HCT116 (cell line): ENCODE measurements around the gene MOCS1. TPM values are rescaled to one million over a fixed set of nuclear protein-coding genes. Genes with fewer than 3 reads are reported as not detected.

ENCODE experiments used
- ATAC-seq: fragments of 200-7000 bp; cut with Tn5 transposase; 2 replicates; pipeline ENCODE4 v1.9.1; 2020; ENCODE audit warnings: mild to moderate bottlenecking, moderate library complexity
- BruUV-seq: library from RNA; stranded (reverse); fragments of 400-500 nt; replicated peaks from 2 replicates; lab custom pipeline; 2021; lab: Mats Ljungman, UMichigan
- CTCF ChIA-PET: fragments of 300-600 bp; sonication (Branson Sonifier 250); formaldehyde crosslinking; loops from one replicate; lab custom pipeline; 2021; ENCODE audit warnings: antibody characterized with exemption; lab: Charles Lee
- POLR2A ChIA-PET: fragments of 300-600, 350-600 bp; sonication (Branson Sonifier 250); formaldehyde crosslinking; loops from one replicate; lab custom pipeline; 2021; ENCODE audit warnings: antibody characterized with exemption; lab: Charles Lee
- RAD21 ChIA-PET, 2 experiments: fragments of 300-600 bp; sonication (Branson Sonifier 250); formaldehyde crosslinking; loops; one replicate each; lab custom pipeline; 2023; ENCODE audit warnings: low total read pairs in 2 of 2; ENCODE audit not compliant: uncharacterized antibody in 2 of 2, unreplicated experiment in 2 of 2, low non-redundant PET in 1 of 2; lab: Charles Lee
- DNase-seq: peaks from one replicate; pipeline ENCODE4 v3.0.0-alpha.2; 2010; ENCODE audit warnings: low read depth, low spot score
- H2AFZ ChIP-seq: fragments of 200-600 bp; shearing (Covaris generic), sonication (generic); 2 replicates; pipeline ENCODE4 v1.6.1; 2017; ENCODE audit warnings: low read depth, mixed run types, mixed read lengths, antibody characterized with exemption, low read length; ENCODE audit not compliant: poor library complexity, severe bottlenecking
- H3K27ac ChIP-seq: 2 replicates; pipeline ENCODE4 v1.5.1; 2012; ENCODE audit warnings: low read depth, low read length
- H3K27me3 ChIP-seq: fragments of 200-600 bp; sonication (generic); 2 replicates; pipeline ENCODE4 v1.6.1; 2016; ENCODE audit warnings: mixed run types, low read length, mixed read lengths; ENCODE audit not compliant: insufficient read depth
- H3K36me3 ChIP-seq, 2 experiments: fragments of 200-500 bp in 1 of 2; fragments of 200-600 bp in 1 of 2; sonication (Bioruptor generic) in 1 of 2; sonication (generic) in 1 of 2; 2 replicates each; pipeline versions ENCODE4 v1.5.1 to v1.6.1; 2014 to 2016; ENCODE audit warnings: low read length in 2 of 2, inconsistent platforms in 1 of 2, mixed read lengths in 1 of 2, mixed run types in 1 of 2; ENCODE audit not compliant: insufficient read depth in 2 of 2, control insufficient read depth in 1 of 2
- H3K4me1 ChIP-seq, 2 experiments: fragments of 200-600 bp in 1 of 2; sonication (generic) in 1 of 2; 2 replicates each; pipeline versions ENCODE4 v1.5.1 to v1.6.1; 2012 to 2017; ENCODE audit warnings: low read length in 2 of 2, inconsistent platforms in 1 of 2, mild to moderate bottlenecking in 1 of 2, mixed read lengths in 1 of 2, mixed run types in 1 of 2, moderate library complexity in 1 of 2; ENCODE audit not compliant: insufficient read depth in 2 of 2, control insufficient read depth in 1 of 2
- H3K4me2 ChIP-seq: fragments of 200-600 bp; sonication (generic); 2 replicates; pipeline ENCODE4 v1.6.1; 2017; ENCODE audit warnings: mixed run types, low read length, mixed read lengths
- H3K4me3 ChIP-seq, 2 experiments: fragments of 200-600 bp in 1 of 2; sonication (generic) in 1 of 2; replicated peaks in 1 of 2; 2 replicates each; pipeline ENCODE4 v1.5.1; 2011 to 2016; ENCODE audit warnings: low read length in 2 of 2, control low read depth in 1 of 2, low read depth in 1 of 2, mild to moderate bottlenecking in 1 of 2, mixed read lengths in 1 of 2, mixed run types in 1 of 2
- H3K79me2 ChIP-seq: fragments of 200-600 bp; sonication (generic); 2 replicates; pipeline ENCODE4 v1.6.1; 2017; ENCODE audit warnings: mild to moderate bottlenecking, mixed run types, low read length, moderate library complexity, mixed read lengths; ENCODE audit not compliant: insufficient read depth
- H3K9ac ChIP-seq: fragments of 200-600 bp; sonication (generic); 2 replicates; pipeline ENCODE4 v1.6.1; 2016; ENCODE audit warnings: low read length, mixed read lengths
- H3K9me2 ChIP-seq: fragments of 200-600 bp; sonication (generic), shearing (Covaris generic); 2 replicates; pipeline ENCODE4 v1.6.1; 2017; ENCODE audit warnings: mixed run types, mild to moderate bottlenecking, moderate library complexity; ENCODE audit not compliant: insufficient read depth
- H3K9me3 ChIP-seq, 2 experiments: fragments of 200-500 bp in 1 of 2; fragments of 200-600 bp in 1 of 2; sonication (Bioruptor generic) in 1 of 2; sonication (generic) in 1 of 2; 2 replicates each; pipeline ENCODE4 v1.6.1; 2014 to 2017; ENCODE audit warnings: low read length in 2 of 2, mixed read lengths in 2 of 2, inconsistent platforms in 1 of 2, low read depth in 1 of 2, mild to moderate bottlenecking in 1 of 2, mixed run types in 1 of 2, moderate library complexity in 1 of 2; ENCODE audit not compliant: control insufficient read depth in 1 of 2, insufficient read depth in 1 of 2
- H4K20me1 ChIP-seq: fragments of 200-600 bp; sonication (generic), shearing (Covaris generic); 2 replicates; pipeline ENCODE4 v1.6.1; 2017; ENCODE audit warnings: mixed run types, mild to moderate bottlenecking, moderate library complexity; ENCODE audit not compliant: insufficient read depth
- CBX3 ChIP-seq: IDR thresholded peaks from 2 replicates; pipeline ENCODE4 v1.6.1; 2012; ENCODE audit warnings: low read depth
- EZH2 ChIP-seq: fragments of 200-600 bp; sonication (generic); IDR thresholded peaks from 2 replicates; pipeline ENCODE4 v1.6.1; 2017; ENCODE audit warnings: antibody characterized with exemption, mixed run types
- EZH2phosphoT487 ChIP-seq: fragments of 200-600 bp; IDR thresholded peaks from 2 replicates; pipeline ENCODE4 v1.6.1; 2018; ENCODE audit warnings: antibody characterized with exemption, borderline replicate concordance
- FOSL1 ChIP-seq: IDR thresholded peaks from 2 replicates; pipeline ENCODE4 v1.6.1; 2012; ENCODE audit warnings: low read depth
- POLR2A ChIP-seq: IDR thresholded peaks from 2 replicates; pipeline ENCODE4 v1.7.0; 2011; ENCODE audit warnings: borderline replicate concordance; ENCODE audit not compliant: insufficient read depth, insufficient read length; ENCODE audit errors: extremely low read depth
- SIN3A ChIP-seq: IDR thresholded peaks from 2 replicates; pipeline ENCODE4 v1.6.1; 2012; ENCODE audit warnings: low read depth
- SP1 ChIP-seq: IDR thresholded peaks from 2 replicates; pipeline ENCODE4 v1.6.1; 2012; ENCODE audit warnings: low read depth
- SRF ChIP-seq: IDR thresholded peaks from 2 replicates; pipeline ENCODE4 v1.6.1; 2012; ENCODE audit warnings: low read depth
- YY1 ChIP-seq: IDR thresholded peaks from 2 replicates; pipeline ENCODE4 v1.6.1; 2011; ENCODE audit warnings: low read length, low read depth, moderate library complexity, mild to moderate bottlenecking; ENCODE audit not compliant: insufficient replicate concordance; ENCODE audit errors: extremely low read depth
- intact Hi-C: fragments of 100-400 bp; cut with micrococcal nuclease; formaldehyde crosslinking; loops from 2 replicates; pipeline ENCODE4 v1.10.0; 2022
- total RNA-seq: library from RNA; stranded (reverse); gene quantifications from one replicate; pipeline ENCODE4 v1.2.1, GENCODE V29; 2021; ENCODE audit not compliant: unreplicated experiment
- TF ChIP-seq, protein P1 (sequence below): IDR thresholded peaks from 2 replicates; pipeline ENCODE4 v1.6.1; 2012
- TF ChIP-seq, protein P2 (sequence below), 3 experiments: fragments of 200-600 bp in 1 of 3; sonication (generic) in 1 of 3; IDR thresholded peaks in 2 of 3; conservative IDR thresholded peaks in 1 of 3; 2 replicates each; pipeline ENCODE4 v1.5.1; 2012 to 2017; ENCODE audit warnings: low read depth in 2 of 3, low read length in 2 of 3, antibody characterized with exemption in 1 of 3, borderline replicate concordance in 1 of 3, control low read depth in 1 of 3, mild to moderate bottlenecking in 1 of 3, mixed read lengths in 1 of 3, mixed run types in 1 of 3, moderate library complexity in 1 of 3; ENCODE audit not compliant: insufficient read depth in 1 of 3

MOCS1 gene
- total RNA-seq, 1 experiment from 2014 or later, result 9.3 TPM

DNA sequence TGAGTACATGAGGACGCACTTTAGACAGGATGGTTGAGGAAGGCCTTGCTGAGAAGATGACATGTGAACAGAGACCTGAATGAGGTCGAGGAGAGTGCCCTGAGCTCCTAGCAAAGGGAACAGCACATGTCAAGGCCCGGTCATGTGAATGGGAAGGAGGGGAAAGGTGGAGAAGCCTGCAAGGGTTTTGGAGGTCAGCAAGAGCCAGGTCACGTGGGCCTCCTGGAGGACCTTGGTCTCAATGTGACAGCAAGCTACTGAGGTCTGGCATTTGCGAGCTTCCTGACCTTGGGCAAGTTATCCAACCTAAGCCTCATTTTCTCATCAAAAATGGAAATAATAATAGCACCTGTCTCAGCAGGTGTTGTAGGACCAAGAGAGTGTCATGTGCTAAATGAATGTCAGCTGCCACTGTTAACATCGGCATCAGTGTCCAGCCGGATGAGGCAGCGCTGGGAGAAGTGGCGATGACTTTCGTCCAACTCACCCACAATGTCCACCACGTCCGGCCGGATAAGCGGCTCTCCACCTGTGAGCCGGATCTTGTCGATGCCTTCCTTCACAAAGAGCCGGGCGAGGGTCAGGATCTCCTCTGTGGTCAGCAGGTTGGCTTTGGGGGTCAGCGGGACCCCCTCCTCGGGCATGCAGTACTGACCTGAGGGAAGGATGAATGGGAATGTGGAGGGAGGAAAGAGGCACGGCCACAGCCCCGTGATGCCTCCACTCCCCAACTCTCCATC lies 8.9 kb downstream of the MOCS1 start:
- no peaks in the 10 kb centered on the region for H3K9me2 ChIP-seq
- H3K27me3 ChIP-seq, result no peaks in the 10 kb centered on the region
- no peaks in the 10 kb centered on the region for H3K79me2 ChIP-seq
- no peak overlapping the region for H3K4me2 ChIP-seq
- no peak overlapping the region for H3K9ac ChIP-seq
- CTCF ChIA-PET, result no interaction called here
- no peaks in the 10 kb centered on the region; a peak in 1 of 4 replicates for H3K36me3 ChIP-seq
- RAD21 ChIA-PET, result no interaction called here
- H4K20me1 ChIP-seq, result no peaks in the 10 kb centered on the region
- H3K4me1 ChIP-seq, result peaks cover 5 to 21% of the 10 kb centered on the region in 2 experiments; a peak in 3 of 4 replicates
- POLR2A ChIA-PET, result no interaction called here
- no TSS peak for BruUV-seq
- DNase-seq (no peak), ATAC-seq (no peak)
- H2AFZ ChIP-seq, result no peak overlapping the region
- no peak overlapping the region for H3K4me3 ChIP-seq
- no peak overlapping the region for H3K27ac ChIP-seq
- TF ChIP-seq SIN3A (no peak), SP1 (no peak), FOSL1 (no peak)
- TF ChIP-seq, protein P1, sequence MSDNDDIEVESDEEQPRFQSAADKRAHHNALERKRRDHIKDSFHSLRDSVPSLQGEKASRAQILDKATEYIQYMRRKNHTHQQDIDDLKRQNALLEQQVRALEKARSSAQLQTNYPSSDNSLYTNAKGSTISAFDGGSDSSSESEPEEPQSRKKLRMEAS, result no peak
- TF ChIP-seq, all 23 proteins: peak for 0
- intact Hi-C loops, result no loop called here
- H3K9me3 ChIP-seq, result no peaks in the 10 kb centered on the region

DNA sequence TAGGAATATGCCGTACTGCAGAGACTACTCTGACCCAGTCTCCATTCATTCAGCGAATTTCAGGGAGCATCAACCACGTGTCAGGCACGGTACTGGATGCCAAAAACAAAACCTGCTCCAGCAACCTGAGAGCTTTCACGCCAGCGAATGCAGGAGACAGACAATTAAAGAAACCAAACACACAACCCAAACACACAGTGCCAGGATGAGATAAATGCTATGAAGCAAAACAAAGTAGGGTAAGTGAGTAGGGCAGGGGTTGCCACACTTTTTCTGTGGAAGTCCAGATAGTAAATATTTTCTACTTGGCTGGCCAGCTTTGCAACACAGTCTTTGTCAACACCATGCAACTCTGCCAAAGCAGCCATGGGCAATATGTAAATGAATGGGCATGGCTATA lies 10.0 kb downstream of the MOCS1 start:
- no peak overlapping the region for H3K27ac ChIP-seq
- H3K9me3 ChIP-seq, result no peaks in the 10 kb centered on the region
- no peak for DNase-seq
- no peaks in the 10 kb centered on the region for H3K27me3 ChIP-seq
- no peak overlapping the region for H2AFZ ChIP-seq
- BruUV-seq, result no TSS peak
- no peak overlapping the region for H3K4me2 ChIP-seq
- ATAC-seq, result no peak
- H3K4me3 ChIP-seq, result no peak overlapping the region
- no peaks in the 10 kb centered on the region for H3K79me2 ChIP-seq
- TF ChIP-seq EZH2 (no peak), POLR2A (no peak), YY1 (no peak), CBX3 (no peak), SRF (no peak), FOSL1 (no peak), EZH2phosphoT487 (no peak)
- TF ChIP-seq, protein P2, sequence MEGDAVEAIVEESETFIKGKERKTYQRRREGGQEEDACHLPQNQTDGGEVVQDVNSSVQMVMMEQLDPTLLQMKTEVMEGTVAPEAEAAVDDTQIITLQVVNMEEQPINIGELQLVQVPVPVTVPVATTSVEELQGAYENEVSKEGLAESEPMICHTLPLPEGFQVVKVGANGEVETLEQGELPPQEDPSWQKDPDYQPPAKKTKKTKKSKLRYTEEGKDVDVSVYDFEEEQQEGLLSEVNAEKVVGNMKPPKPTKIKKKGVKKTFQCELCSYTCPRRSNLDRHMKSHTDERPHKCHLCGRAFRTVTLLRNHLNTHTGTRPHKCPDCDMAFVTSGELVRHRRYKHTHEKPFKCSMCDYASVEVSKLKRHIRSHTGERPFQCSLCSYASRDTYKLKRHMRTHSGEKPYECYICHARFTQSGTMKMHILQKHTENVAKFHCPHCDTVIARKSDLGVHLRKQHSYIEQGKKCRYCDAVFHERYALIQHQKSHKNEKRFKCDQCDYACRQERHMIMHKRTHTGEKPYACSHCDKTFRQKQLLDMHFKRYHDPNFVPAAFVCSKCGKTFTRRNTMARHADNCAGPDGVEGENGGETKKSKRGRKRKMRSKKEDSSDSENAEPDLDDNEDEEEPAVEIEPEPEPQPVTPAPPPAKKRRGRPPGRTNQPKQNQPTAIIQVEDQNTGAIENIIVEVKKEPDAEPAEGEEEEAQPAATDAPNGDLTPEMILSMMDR (IDR thresholded peaks at IDR 0.05 in 2 of 3, conservative IDR thresholded peaks at IDR 0.05 in 1 of 3; ENCODE audit: borderline replicate concordance in 1 of 3, insufficient read depth in 1 of 3, low read depth in 2 of 3, low read length in 2 of 3), result no peak
- intact Hi-C loops, result no loop called here
- CTCF ChIA-PET, result no interaction called here
- no peaks in the 10 kb centered on the region for H3K9me2 ChIP-seq
- no peak overlapping the region for H3K9ac ChIP-seq
- no peaks in the 10 kb centered on the region; a peak in 1 of 4 replicates for H3K36me3 ChIP-seq
- RAD21 ChIA-PET, result no interaction called here
- peaks cover 5 to 19% of the 10 kb centered on the region in 2 experiments; a peak in 3 of 4 replicates for H3K4me1 ChIP-seq
- H4K20me1 ChIP-seq, result no peaks in the 10 kb centered on the region
- POLR2A ChIA-PET, result no interaction called here
